Mesendoderm (in vitro differentiated cells): ENCODE results near the gene GRIN2C.

ENCODE experiments used
- DNase-seq: peaks from one replicate; pipeline ENCODE4 v3.0.0; 2013
- H2AK5ac ChIP-seq: 2 replicates; pipeline ENCODE4 v1.6.1; 2013; ENCODE audit warnings: low read length, inconsistent platforms
- H2BK120ac ChIP-seq: 2 replicates; pipeline ENCODE4 v1.6.1; 2013; ENCODE audit warnings: low read depth, mild to moderate bottlenecking, low read length, moderate library complexity, mixed read lengths
- H2BK15ac ChIP-seq: replicated peaks from 2 replicates; pipeline ENCODE4 v1.6.1; 2013; ENCODE audit warnings: low read depth, mild to moderate bottlenecking, moderate library complexity
- H2BK5ac ChIP-seq: 2 replicates; pipeline ENCODE4 v1.6.1; 2013; ENCODE audit warnings: low read length, inconsistent platforms
- H3K18ac ChIP-seq: 2 replicates; pipeline ENCODE4 v1.6.1; 2013; ENCODE audit warnings: mild to moderate bottlenecking, low read length, mixed read lengths
- H3K23ac ChIP-seq: one replicate; pipeline ENCODE4 v1.6.1; 2013; ENCODE audit warnings: low read length
- H3K27ac ChIP-seq: 2 replicates; pipeline ENCODE4 v1.5.1; 2013; ENCODE audit warnings: low read depth, mild to moderate bottlenecking, inconsistent platforms, low read length, moderate library complexity
- H3K27me3 ChIP-seq: 2 replicates; pipeline ENCODE4 v1.6.1; 2013; ENCODE audit warnings: low read length, control low read depth, mild to moderate bottlenecking, inconsistent platforms; ENCODE audit not compliant: insufficient read depth, poor library complexity
- H3K36me3 ChIP-seq: 2 replicates; pipeline ENCODE4 v1.6.1; 2013; ENCODE audit warnings: low read length, inconsistent platforms; ENCODE audit not compliant: control insufficient read depth, insufficient read depth
- H3K4ac ChIP-seq: one replicate; pipeline ENCODE4 v1.6.1; 2013; ENCODE audit warnings: low read depth, mild to moderate bottlenecking, low read length, moderate library complexity
- H3K4me1 ChIP-seq: 2 replicates; pipeline ENCODE4 v1.6.1; 2013; ENCODE audit warnings: low read depth, low read length, inconsistent platforms; ENCODE audit not compliant: control insufficient read depth
- H3K4me2 ChIP-seq: 2 replicates; pipeline ENCODE4 v1.6.1; 2013; ENCODE audit warnings: low read length
- H3K4me3 ChIP-seq: 2 replicates; pipeline ENCODE4 v1.5.1; 2013; ENCODE audit warnings: mild to moderate bottlenecking, low read length
- H3K56ac ChIP-seq: one replicate; pipeline ENCODE4 v1.6.1; 2013; ENCODE audit warnings: low read length
- H3K79me1 ChIP-seq: 2 replicates; pipeline ENCODE4 v1.6.1; 2013; ENCODE audit warnings: low read length, inconsistent platforms
- H3K79me2 ChIP-seq: 2 replicates; pipeline ENCODE4 v1.6.1; 2013; ENCODE audit warnings: mild to moderate bottlenecking, low read length; ENCODE audit not compliant: control insufficient read depth, insufficient read depth
- H3K9ac ChIP-seq: 2 replicates; pipeline ENCODE4 v1.6.1; 2013; ENCODE audit warnings: low read length, inconsistent platforms
- H4K5ac ChIP-seq: one replicate; pipeline ENCODE4 v1.6.1; 2013; ENCODE audit warnings: low read length
- H4K8ac ChIP-seq: one replicate; pipeline ENCODE4 v1.6.1; 2013; ENCODE audit warnings: low read depth, mild to moderate bottlenecking, control low read depth, low read length, moderate library complexity
- WGBS: extraction: QIAGEN DNeasy Blood & Tissue Kit; methylation state at CpG from one replicate; pipeline ENCODE4 v1.1.7; 2013; ENCODE audit warnings: low lambda C conversion rate, missing lambda C conversion rate; ENCODE audit not compliant: insufficient coverage; ENCODE audit errors: extremely low coverage; 5-methylcytosine and 5-hydroxymethylcytosine counted together

GRIN2C gene

DNA sequence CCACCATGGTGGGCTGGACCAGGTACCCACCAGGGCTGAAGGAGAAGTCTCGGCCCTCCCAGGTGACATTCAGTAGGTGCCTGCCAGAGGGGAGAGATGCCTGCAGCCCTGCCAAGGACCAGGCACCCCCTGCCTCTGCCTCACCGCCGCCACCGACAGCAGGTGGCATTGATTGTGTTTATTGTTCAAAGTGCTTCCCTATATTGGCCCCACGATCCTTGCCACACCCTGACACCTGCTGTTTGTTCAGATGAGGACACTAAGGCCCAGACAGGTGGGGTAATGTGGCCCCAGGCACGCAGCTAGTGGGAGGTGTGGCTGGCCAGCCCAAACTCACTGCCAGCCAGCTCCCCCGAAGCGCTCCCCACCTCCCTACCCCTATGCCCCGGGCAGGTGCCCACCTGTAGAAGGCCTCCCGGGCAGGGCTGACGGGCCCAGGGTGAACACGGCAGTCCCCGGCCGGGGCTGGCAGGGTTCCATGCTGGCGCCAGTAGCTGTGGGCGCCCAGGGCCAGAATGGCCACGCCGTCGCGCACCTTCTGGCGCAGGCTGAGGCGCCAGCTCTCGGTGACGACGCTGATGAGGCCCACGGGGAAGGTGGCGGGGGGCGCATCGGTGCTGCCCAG lies 8.0 kb downstream of the GRIN2C start:
- Histone ChIP-seq H3K4ac (no peak overlapping the region), H2AK5ac (no peak overlapping the region), H2BK15ac (no peak overlapping the region), H4K5ac (no peak overlapping the region), H3K27ac (no peak overlapping the region), H2BK120ac (no peak overlapping the region), H3K27me3 (peaks cover 5% of the 10 kb centered on the region), H3K4me1 (no peaks in the 10 kb centered on the region), H3K56ac (no peak overlapping the region), H3K36me3 (no peaks in the 10 kb centered on the region), H2BK5ac (no peak overlapping the region), H3K23ac (no peak overlapping the region), H3K4me2 (no peak overlapping the region), H3K79me1 (no peaks in the 10 kb centered on the region), H3K9ac (no peak overlapping the region), H3K18ac (no peak overlapping the region), H4K8ac (no peak overlapping the region), H3K79me2 (no peaks in the 10 kb centered on the region), H3K4me3 (no peak overlapping the region)
- DNase-seq = no peak
- whole genome bisulfite sequencing = no CpG with 5 or more reads among the region's 29 CpGs

- Histone ChIP-seq H3K4me1 (no peaks in the 10 kb centered on the region), H3K27ac (no peak overlapping the region), H2AK5ac (no peak overlapping the region), H3K79me2 (no peaks in the 10 kb centered on the region), H3K4me2 (no peak overlapping the region), H2BK5ac (no peak overlapping the region), H3K23ac (no peak overlapping the region), H4K5ac (no peak overlapping the region), H3K4ac (no peak overlapping the region), H2BK120ac (no peak overlapping the region), H2BK15ac (no peak overlapping the region), H3K56ac (no peak overlapping the region), H3K36me3 (no peaks in the 10 kb centered on the region), H4K8ac (no peak overlapping the region), H3K4me3 (no peak overlapping the region), H3K79me1 (no peaks in the 10 kb centered on the region), H3K18ac (no peak overlapping the region), H3K27me3 (peaks cover 3% of the 10 kb centered on the region), H3K9ac (no peak overlapping the region)
- no CpG with 5 or more reads among the region's 3 CpGs for WGBS
- DNase-seq = no peak
Observed at GRCh38 chr17:74850914-74851313, 8.8 kb downstream of the GRIN2C start.

DNA sequence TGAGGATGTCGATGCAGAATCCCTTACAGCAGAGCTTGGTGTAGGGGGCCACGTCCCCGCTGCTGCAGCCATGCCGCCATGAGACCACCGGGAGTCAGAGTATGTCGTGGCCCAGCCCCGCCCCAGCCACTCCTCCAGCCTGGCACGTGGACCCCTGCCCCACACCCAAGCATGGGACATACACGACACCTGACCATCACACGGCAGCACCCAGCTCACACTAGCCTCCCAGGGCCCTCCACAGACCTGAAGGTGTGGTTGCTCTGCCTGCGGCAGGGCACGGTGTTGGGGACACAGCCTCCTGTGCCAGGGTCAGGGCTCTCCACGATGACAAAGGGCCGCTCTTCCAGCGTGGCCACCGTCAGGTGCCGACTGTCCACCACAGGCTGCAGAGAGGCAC lies 9.4 kb downstream of the GRIN2C start:
- no peak overlapping the region for H3K56ac ChIP-seq
- no peak for DNase-seq
- no peak overlapping the region for H3K9ac ChIP-seq
- no peak overlapping the region for H4K8ac ChIP-seq
- no peaks in the 10 kb centered on the region for H3K36me3 ChIP-seq
- no peak overlapping the region for H3K23ac ChIP-seq
- H3K27me3 ChIP-seq = peaks cover 3% of the 10 kb centered on the region
- no peak overlapping the region for H2AK5ac ChIP-seq
- no peak overlapping the region for H3K4me2 ChIP-seq
- no peak overlapping the region for H2BK5ac ChIP-seq
- H2BK120ac ChIP-seq = no peak overlapping the region
- H4K5ac ChIP-seq = no peak overlapping the region
- no peak overlapping the region for H3K27ac ChIP-seq
- H3K4me1 ChIP-seq = no peaks in the 10 kb centered on the region
- H3K4ac ChIP-seq = no peak overlapping the region
- no peak overlapping the region for H2BK15ac ChIP-seq
- H3K18ac ChIP-seq = no peak overlapping the region
- no CpG with 5 or more reads among the region's 17 CpGs for WGBS
- no peaks in the 10 kb centered on the region for H3K79me2 ChIP-seq
- no peaks in the 10 kb centered on the region for H3K79me1 ChIP-seq
- H3K4me3 ChIP-seq = no peak overlapping the region

- no peak overlapping the region for H3K4me3 ChIP-seq
Observed at GRCh38 chr17:74848656-74849399, 10.9 kb downstream of the GRIN2C start.

GRCh38 chr17:74846621-74847020 lies 13.1 kb downstream of the GRIN2C start:
- Histone ChIP-seq H3K27me3 (peaks cover 2% of the 10 kb centered on the region), H3K56ac (no peak overlapping the region)
- WGBS = no CpG with 5 or more reads among the region's 16 CpGs

More at GRCh38 chr17:74848656-74849399, 10.9 kb downstream of the GRIN2C start:
- H3K56ac ChIP-seq = no peak overlapping the region
- no peak overlapping the region for H4K5ac ChIP-seq
- no CpG with 5 or more reads among the region's 9 CpGs for WGBS
- H3K27me3 ChIP-seq = peaks cover 3% of the 10 kb centered on the region
- no peak overlapping the region for H4K8ac ChIP-seq
- no peak overlapping the region for H2BK120ac ChIP-seq
- H3K18ac ChIP-seq = no peak overlapping the region
- no peak overlapping the region for H2AK5ac ChIP-seq
- no peak overlapping the region for H3K4ac ChIP-seq
- H2BK5ac ChIP-seq = no peak overlapping the region
- H3K4me2 ChIP-seq = no peak overlapping the region
- H3K23ac ChIP-seq = no peak overlapping the region
- H3K27ac ChIP-seq = no peak overlapping the region
- H3K4me1 ChIP-seq = no peaks in the 10 kb centered on the region
- DNase-seq = no peak
- no peak overlapping the region for H3K9ac ChIP-seq
- H2BK15ac ChIP-seq = no peak overlapping the region
- H3K79me1 ChIP-seq = no peaks in the 10 kb centered on the region
- no peaks in the 10 kb centered on the region for H3K79me2 ChIP-seq
- H3K36me3 ChIP-seq = no peaks in the 10 kb centered on the region

GRCh38 chr17:74843352-74843627 lies 16.4 kb downstream of the GRIN2C start:
- no peak overlapping the region for H3K27ac ChIP-seq
- H3K4ac ChIP-seq = no peak overlapping the region
- DNase-seq = no peak
- H2BK15ac ChIP-seq = no peak overlapping the region
- H2BK120ac ChIP-seq = no peak overlapping the region
- H3K79me1 ChIP-seq = no peaks in the 10 kb centered on the region
- no peak overlapping the region for H3K18ac ChIP-seq
- no peak overlapping the region for H2BK5ac ChIP-seq
- H3K36me3 ChIP-seq = no peaks in the 10 kb centered on the region
- no peak overlapping the region for H3K4me3 ChIP-seq
- H2AK5ac ChIP-seq = no peak overlapping the region
- no peak overlapping the region for H3K23ac ChIP-seq
- no peak overlapping the region for H3K9ac ChIP-seq
- peaks cover 4% of the 10 kb centered on the region for H3K4me1 ChIP-seq
- WGBS = no CpG with 5 or more reads among the region's 26 CpGs
- peaks cover 2% of the 10 kb centered on the region for H3K27me3 ChIP-seq
- no peak overlapping the region for H3K56ac ChIP-seq
- no peak overlapping the region for H3K4me2 ChIP-seq
- H4K8ac ChIP-seq = no peak overlapping the region
- no peaks in the 10 kb centered on the region for H3K79me2 ChIP-seq
- H4K5ac ChIP-seq = no peak overlapping the region

More at GRCh38 chr17:74846621-74847020, 13.1 kb downstream of the GRIN2C start:
- Histone ChIP-seq H2BK120ac (no peak overlapping the region), H4K8ac (no peak overlapping the region), H3K27ac (no peak overlapping the region), H3K9ac (no peak overlapping the region), H2BK15ac (no peak overlapping the region), H3K18ac (no peak overlapping the region), H4K5ac (no peak overlapping the region), H3K4me3 (no peak overlapping the region), H2BK5ac (no peak overlapping the region), H2AK5ac (no peak overlapping the region), H3K4ac (no peak overlapping the region), H3K79me1 (no peaks in the 10 kb centered on the region), H3K4me1 (no peaks in the 10 kb centered on the region), H3K4me2 (no peak overlapping the region), H3K79me2 (no peaks in the 10 kb centered on the region), H3K23ac (no peak overlapping the region), H3K36me3 (no peaks in the 10 kb centered on the region)
- DNase-seq = no peak
